PC-9 (cell line): ENCODE data around the gene COA8.

Experiments used
- CTCF ChIP-seq: fragments of 200-600 bp; sonication (generic); conservative IDR thresholded peaks from 2 replicates; pipeline ENCODE4 v1.6.1; 2017; ENCODE audit warnings: mixed run types, antibody characterized with exemption, mild to moderate bottlenecking, moderate library complexity
- EZH2 ChIP-seq: fragments of 200-600 bp; sonication (generic); IDR thresholded peaks from 2 replicates; pipeline ENCODE4 v1.8.0; 2017; ENCODE audit warnings: antibody characterized with exemption, low read depth

- TF ChIP-seq CTCF: no peak
- no peak for TF ChIP-seq EZH2
Observed at GRCh38 chr14:103526247-103526913, 36.4 kb upstream of the COA8 start.
